Mucosa of descending colon (tissue), 3 donors: ENCODE data around the gene INHBB. TPM values are rescaled to one million over a fixed set of nuclear protein-coding genes. Genes with fewer than 3 reads are reported as not detected.

Experiments used
- ATAC-seq: fragments of 200-7000 bp; cut with Tn5 transposase; one replicate; pipeline ENCODE4 v1.9.1; 2020; ENCODE audit warnings: mild to moderate bottlenecking, moderate library complexity
- DNase-seq, 3 donors: peaks; one replicate each; pipeline ENCODE4 v3.0.0-alpha.2; 2020
- H3K36me3 ChIP-seq: fragments of 200-600 bp; one replicate; pipeline ENCODE4 v1.8.0; 2021; ENCODE audit warnings: low read depth, mild to moderate bottlenecking
- H3K4me1 ChIP-seq: fragments of 200-600 bp; one replicate; pipeline ENCODE4 v1.8.0; 2021; ENCODE audit warnings: low read depth, mild to moderate bottlenecking
- H3K4me3 ChIP-seq: fragments of 200-600 bp; one replicate; pipeline ENCODE4 v1.8.0; 2021; ENCODE audit warnings: mild to moderate bottlenecking
- H3K9me3 ChIP-seq: fragments of 200-600 bp; one replicate; pipeline ENCODE4 v1.8.0; 2021; ENCODE audit warnings: mild to moderate bottlenecking
- intact Hi-C, 2 donors: fragments of 100-400 bp; cut with DNase I in 1 of 2; cut with micrococcal nuclease in 1 of 2; formaldehyde crosslinking; loops; one replicate each; pipeline versions ENCODE4 v1.11.0 to v1.11.1; 2022; cut with DNase I, micrococcal nuclease
- total RNA-seq, 3 donors: library from RNA; stranded (reverse); fragmentation: NEBNext Ultra II Directional in 2 of 3; extraction: Animal tissue kit (Norgen Biotek cat#: 25700) in 2 of 3; gene quantifications; one replicate each; pipeline versions ENCODE4 v1.2.1 to v1.2.4, GENCODE V29; 2021 to 2023
- TF ChIP-seq, protein P1 (sequence below): fragments of 200-600 bp; IDR thresholded peaks from one replicate; pipeline ENCODE4 v1.8.0; 2022; ENCODE audit warnings: antibody characterized with exemption, mild to moderate bottlenecking
- donor health status: DM: no; HTN: no; CAD: no; lungs with moderate emphysema.
- donor health status: DM: no; HTN: no; CAD: no.
- donor health status: DM: no; HTN: yes; CAD: no.

The INHBB gene
- total RNA-seq, 3 donors from 2014 or later: 0.10 to 0.92 (median 0.29) TPM

- Histone ChIP-seq H3K9me3 (no peaks in the 10 kb centered on the region), H3K36me3 (no peaks in the 10 kb centered on the region), H3K4me3 (no peak overlapping the region), H3K4me1 (no peaks in the 10 kb centered on the region)
- ATAC-seq (no peak), DNase-seq (no peak)
- intact Hi-C loops: no loop called here
- TF ChIP-seq, protein P1, sequence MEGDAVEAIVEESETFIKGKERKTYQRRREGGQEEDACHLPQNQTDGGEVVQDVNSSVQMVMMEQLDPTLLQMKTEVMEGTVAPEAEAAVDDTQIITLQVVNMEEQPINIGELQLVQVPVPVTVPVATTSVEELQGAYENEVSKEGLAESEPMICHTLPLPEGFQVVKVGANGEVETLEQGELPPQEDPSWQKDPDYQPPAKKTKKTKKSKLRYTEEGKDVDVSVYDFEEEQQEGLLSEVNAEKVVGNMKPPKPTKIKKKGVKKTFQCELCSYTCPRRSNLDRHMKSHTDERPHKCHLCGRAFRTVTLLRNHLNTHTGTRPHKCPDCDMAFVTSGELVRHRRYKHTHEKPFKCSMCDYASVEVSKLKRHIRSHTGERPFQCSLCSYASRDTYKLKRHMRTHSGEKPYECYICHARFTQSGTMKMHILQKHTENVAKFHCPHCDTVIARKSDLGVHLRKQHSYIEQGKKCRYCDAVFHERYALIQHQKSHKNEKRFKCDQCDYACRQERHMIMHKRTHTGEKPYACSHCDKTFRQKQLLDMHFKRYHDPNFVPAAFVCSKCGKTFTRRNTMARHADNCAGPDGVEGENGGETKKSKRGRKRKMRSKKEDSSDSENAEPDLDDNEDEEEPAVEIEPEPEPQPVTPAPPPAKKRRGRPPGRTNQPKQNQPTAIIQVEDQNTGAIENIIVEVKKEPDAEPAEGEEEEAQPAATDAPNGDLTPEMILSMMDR: no peak
These were observed 17.0 kb downstream of the INHBB start for GRCh38 chr2:120362926-120363325.

DNA sequence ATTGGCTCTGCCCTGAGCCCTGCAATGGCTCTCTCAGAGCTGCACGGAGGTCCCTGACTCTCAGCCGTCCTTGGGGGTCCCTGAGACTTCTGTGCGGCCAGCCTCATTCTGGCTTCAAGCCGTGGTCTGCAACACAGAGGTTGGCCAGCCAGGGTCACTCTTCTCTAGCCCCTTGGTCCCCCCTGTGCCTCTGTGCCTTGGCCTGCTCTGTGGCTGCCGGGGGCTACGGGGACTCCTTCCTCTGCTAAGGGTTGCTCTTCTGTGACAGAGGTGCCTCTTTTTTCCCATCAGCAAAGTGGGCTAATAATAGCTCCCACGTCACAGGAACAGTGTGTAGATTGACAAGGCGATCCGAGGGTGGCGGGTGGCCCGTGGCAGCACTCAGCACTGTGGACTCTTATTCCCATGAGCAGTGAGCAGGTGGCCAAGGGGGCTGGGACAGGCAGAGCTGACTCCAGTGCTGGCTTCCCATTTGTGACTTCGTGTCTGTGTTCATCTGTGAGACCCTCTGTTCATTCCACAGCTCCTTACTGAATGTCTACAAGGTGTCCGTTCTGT is 19.4 kb downstream of the INHBB start:
- H3K4me3 ChIP-seq: no peak overlapping the region
- no peak for ATAC-seq
- intact Hi-C loops: no loop called here
- no peak for DNase-seq
- H3K4me1 ChIP-seq: no peaks in the 10 kb centered on the region
- H3K36me3 ChIP-seq: no peaks in the 10 kb centered on the region
- H3K9me3 ChIP-seq: no peaks in the 10 kb centered on the region
- TF ChIP-seq, protein P1: no peak

DNA sequence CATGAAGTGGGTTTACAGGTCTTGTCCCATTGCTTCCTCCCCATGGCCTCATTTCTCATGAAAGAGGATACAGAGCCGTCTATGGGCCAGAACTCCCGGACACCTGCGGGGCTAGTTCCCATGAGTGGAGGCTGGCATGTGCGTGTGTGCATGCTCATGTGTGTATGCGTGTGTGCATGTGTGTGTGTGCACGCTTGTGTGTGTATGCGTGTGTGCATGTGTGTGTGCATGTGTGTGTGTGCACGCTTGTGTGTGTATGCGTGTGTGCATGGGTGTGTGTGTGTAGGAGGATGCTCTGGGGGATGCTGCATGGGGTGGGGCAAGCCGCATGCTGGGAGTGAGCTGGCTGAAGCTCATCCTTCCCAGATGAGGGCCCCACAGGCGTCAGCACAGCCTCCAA is 20.8 kb downstream of the INHBB start:
- Histone ChIP-seq H3K4me3 (no peak overlapping the region), H3K36me3 (no peaks in the 10 kb centered on the region), H3K9me3 (no peaks in the 10 kb centered on the region), H3K4me1 (no peaks in the 10 kb centered on the region)
- intact Hi-C loops: no loop called here
- ATAC-seq (no peak), DNase-seq (no peak)
- TF ChIP-seq, protein P1: no peak

GRCh38 chr2:120367221-120367620 is 21.3 kb downstream of the INHBB start:
- no peak overlapping the region for H3K4me3 ChIP-seq
- intact Hi-C loops: no loop called here
- no peaks in the 10 kb centered on the region for H3K4me1 ChIP-seq
- TF ChIP-seq, protein P1: no peak
- ATAC-seq (no peak), DNase-seq (no peak)
- H3K36me3 ChIP-seq: no peaks in the 10 kb centered on the region
- H3K9me3 ChIP-seq: no peaks in the 10 kb centered on the region

DNA sequence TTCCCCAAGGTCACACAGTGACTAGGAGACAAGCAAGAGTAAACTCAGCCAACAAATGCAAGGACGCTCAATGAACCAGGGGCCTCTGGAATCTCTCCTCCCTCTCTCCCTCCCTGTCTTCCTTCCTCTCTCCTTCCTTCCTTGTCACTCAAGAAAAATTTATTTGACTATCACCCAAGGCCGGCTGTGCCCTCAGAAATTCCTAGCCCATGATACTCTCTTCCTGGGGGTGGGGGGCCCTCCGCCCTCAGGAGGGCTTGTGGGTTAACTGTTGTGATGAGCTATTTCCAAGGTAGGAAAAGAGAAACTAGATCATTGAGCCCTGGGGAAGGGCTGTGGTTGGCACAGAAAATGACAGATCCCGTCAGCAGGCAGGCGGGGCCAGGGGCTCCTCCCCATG is 21.7 kb downstream of the INHBB start:
- H3K4me3 ChIP-seq: no peak overlapping the region
- TF ChIP-seq, protein P1: no peak
- ATAC-seq: no peak
- intact Hi-C loops: no loop called here
- H3K9me3 ChIP-seq: no peaks in the 10 kb centered on the region
- H3K4me1 ChIP-seq: no peaks in the 10 kb centered on the region
- no peak for DNase-seq
- no peaks in the 10 kb centered on the region for H3K36me3 ChIP-seq

GRCh38 chr2:120368086-120368485 is 22.1 kb downstream of the INHBB start:
- no peaks in the 10 kb centered on the region for H3K36me3 ChIP-seq
- DNase-seq (no peak), ATAC-seq (no peak)
- intact Hi-C loops: no loop called here
- TF ChIP-seq, protein P1: no peak
- H3K4me1 ChIP-seq: no peaks in the 10 kb centered on the region
- no peak overlapping the region for H3K4me3 ChIP-seq
- no peaks in the 10 kb centered on the region for H3K9me3 ChIP-seq
